ENCODE results near the gene SARS1.

GRCh38 chr1:109250454-109251276, 36.9 kb downstream of the SARS1 start:
- TF ChIP-seq ZC3H4 (CRISPR knock-in tag; IDR thresholded peaks at IDR 0.05; ENCODE audit: borderline replicate concordance) (no peak), SP2 (CRISPR knock-in tag; IDR thresholded peaks at IDR 0.05) (no peak), ZBTB49 (CRISPR knock-in tag; IDR thresholded peaks at IDR 0.05; ENCODE audit: borderline replicate concordance) (no peak), CTCF (CRISPR knock-in tag; IDR thresholded peaks at IDR 0.05) (no peak), MLX (CRISPR knock-in tag; IDR thresholded peaks at IDR 0.05) (no peak), MNT (IDR thresholded peaks at IDR 0.05) (no peak), ZNF652 (CRISPR knock-in tag; IDR thresholded peaks at IDR 0.05; ENCODE audit: borderline replicate concordance, low read depth) (no peak)

All from HepG2 (cell line).